22Rv1 (cell line): ENCODE data around the gene HYDIN.
"Not testable (repeated sequence)": the region's sequence is repeated elsewhere in the genome, so short reads cannot be mapped to it uniquely, and the experiment has no call there.

Source experiments
- CTCF ChIP-seq: fragments of 450-650 bp; IDR thresholded peaks from 2 replicates; pipeline ENCODE4 v1.5.1; 2017; ENCODE audit warnings: mild to moderate bottlenecking
- ZFX ChIP-seq: fragments of 450-650 bp; IDR thresholded peaks from 2 replicates; pipeline ENCODE4 v1.6.1; 2017; ENCODE audit warnings: antibody characterized with exemption, borderline replicate concordance

GRCh38 chr16:71143246-71143645 lies 87.3 kb downstream of the HYDIN start:
- not testable (repeated sequence) for TF ChIP-seq CTCF, ZFX
